T-helper 2 cell treated with Interferon-gamma antibody and Interleukin-4, amounts not matched to agents 5 μg/mL and 100 μg/mL, for 36 hours (primary cell): ENCODE results near the gene ZNF839.

Experiments
- DNase-seq: peaks from one replicate; pipeline ENCODE4 v3.0.0; 2021; ENCODE audit warnings: low spot score
- H3K27ac Mint-ChIP-seq: one replicate; pipeline ENCODE4 v1.8.0; 2021; ENCODE audit warnings: mild to moderate bottlenecking, mixed read lengths
- H3K27me3 Mint-ChIP-seq: one replicate; pipeline ENCODE4 v1.8.0; 2021; ENCODE audit warnings: low read depth, mixed read lengths
- H3K36me3 Mint-ChIP-seq: one replicate; pipeline ENCODE4 v1.8.0; 2021; ENCODE audit warnings: low read depth, mixed read lengths
- H3K4me1 Mint-ChIP-seq: one replicate; pipeline ENCODE4 v1.8.0; 2021; ENCODE audit warnings: low read depth, mixed read lengths
- H3K4me3 Mint-ChIP-seq: one replicate; pipeline ENCODE4 v1.8.0; 2022; ENCODE audit warnings: mild to moderate bottlenecking, moderate library complexity, mixed read lengths
- H3K9me3 Mint-ChIP-seq: one replicate; pipeline ENCODE4 v1.8.0; 2021; ENCODE audit warnings: mixed read lengths

Gene ZNF839

DNA sequence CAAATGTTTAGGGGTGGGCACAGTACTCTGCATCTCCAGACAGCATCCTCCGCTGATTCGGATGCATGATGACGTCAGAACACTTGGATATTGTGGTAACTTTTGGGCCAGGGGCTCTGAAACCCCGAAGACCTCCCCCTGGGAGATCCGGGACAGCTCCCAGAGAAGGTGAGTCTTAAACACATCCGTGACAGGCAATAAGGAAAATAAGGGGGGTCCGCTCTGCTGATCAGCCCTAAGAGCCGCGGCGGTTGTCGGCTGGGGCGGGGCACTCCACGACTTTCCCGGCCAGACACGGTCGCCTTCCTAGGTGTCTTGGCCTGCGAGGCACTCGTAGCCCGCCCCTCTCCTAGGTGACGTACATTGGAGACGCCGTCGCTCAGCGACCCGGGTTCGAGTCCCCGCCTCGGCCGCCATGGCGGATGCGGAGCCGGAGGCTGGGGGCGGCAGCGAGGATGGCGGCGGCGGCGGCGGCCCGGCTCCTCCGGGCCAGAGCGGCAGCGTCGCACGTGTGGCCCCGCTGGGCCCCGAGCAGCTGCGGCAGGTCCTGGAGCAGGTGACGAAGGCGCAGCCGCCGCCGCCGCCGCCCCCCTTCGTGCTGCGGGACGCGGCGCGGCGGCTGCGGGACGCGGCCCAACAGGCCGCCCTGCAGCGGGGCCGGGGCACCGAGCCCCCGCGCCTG lies at the start of gene ZNF839:
TSS of gene ZNF839 (plus strand) at position 396 of the 682 bp plus-strand sequence. CDS start at position 416, 20 bp downstream.
- Mint-ChIP-seq H3K4me3 (peak within 1 kb of the TSS; percentile 95), H3K36me3 (peaks cover 4% of the 10 kb centered on the region), H3K4me1 (peaks cover 42% of the 10 kb centered on the region), H3K27me3 (no peaks in the 10 kb centered on the region), H3K9me3 (no peaks in the 10 kb centered on the region), H3K27ac (peak within 1 kb of the TSS; percentile 98)
- DNase-seq = peak; percentile 91

DNA sequence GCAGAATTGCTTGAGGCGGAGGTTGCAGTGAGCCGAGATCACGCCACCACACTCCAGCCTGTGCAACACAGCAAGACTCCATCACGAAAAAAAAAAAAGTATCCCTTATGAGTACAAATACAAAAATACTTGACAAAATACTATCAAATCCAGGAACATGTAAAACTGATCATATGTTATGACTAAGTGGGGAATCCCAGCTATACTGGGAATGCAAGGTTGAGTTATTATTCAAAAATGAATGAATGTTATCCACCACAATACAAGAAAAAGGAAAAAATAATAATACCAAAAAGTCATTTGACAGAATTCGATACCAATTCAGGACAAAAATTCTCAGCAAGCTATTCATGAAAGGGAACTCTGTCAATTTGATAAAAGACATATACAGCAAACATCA lies 47.2 kb upstream of the ZNF839 start:
- H3K36me3 Mint-ChIP-seq = no peaks in the 10 kb centered on the region
- no peaks in the 10 kb centered on the region for H3K27me3 Mint-ChIP-seq
- H3K27ac Mint-ChIP-seq = no peak overlapping the region
- no peaks in the 10 kb centered on the region for H3K4me1 Mint-ChIP-seq
- no peaks in the 10 kb centered on the region for H3K9me3 Mint-ChIP-seq
- no peak overlapping the region for H3K4me3 Mint-ChIP-seq
- no peak for DNase-seq

DNA sequence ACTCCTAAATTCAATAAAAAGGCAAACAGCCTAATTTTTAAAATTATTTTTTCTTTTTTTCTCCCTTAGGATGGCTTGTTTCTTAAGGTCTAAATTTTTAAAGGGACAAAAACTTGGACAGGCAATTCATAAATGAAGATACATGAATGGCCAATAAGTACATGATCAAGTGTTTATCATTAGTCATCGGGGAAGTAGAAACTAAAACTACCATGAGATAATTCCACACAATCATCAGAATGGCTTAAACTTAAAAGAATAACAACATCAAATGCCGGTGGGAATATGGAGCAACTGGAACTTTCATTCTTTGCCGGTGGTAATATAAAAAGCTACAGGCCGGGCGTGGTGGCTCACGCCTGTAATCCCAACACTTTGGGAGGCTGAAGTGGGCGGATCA lies 43.7 kb upstream of the ZNF839 start:
- Mint-ChIP-seq H3K27me3 (no peaks in the 10 kb centered on the region), H3K27ac (no peak overlapping the region), H3K9me3 (no peaks in the 10 kb centered on the region), H3K4me1 (no peaks in the 10 kb centered on the region), H3K4me3 (no peak overlapping the region), H3K36me3 (no peaks in the 10 kb centered on the region)
- no peak for DNase-seq

DNA sequence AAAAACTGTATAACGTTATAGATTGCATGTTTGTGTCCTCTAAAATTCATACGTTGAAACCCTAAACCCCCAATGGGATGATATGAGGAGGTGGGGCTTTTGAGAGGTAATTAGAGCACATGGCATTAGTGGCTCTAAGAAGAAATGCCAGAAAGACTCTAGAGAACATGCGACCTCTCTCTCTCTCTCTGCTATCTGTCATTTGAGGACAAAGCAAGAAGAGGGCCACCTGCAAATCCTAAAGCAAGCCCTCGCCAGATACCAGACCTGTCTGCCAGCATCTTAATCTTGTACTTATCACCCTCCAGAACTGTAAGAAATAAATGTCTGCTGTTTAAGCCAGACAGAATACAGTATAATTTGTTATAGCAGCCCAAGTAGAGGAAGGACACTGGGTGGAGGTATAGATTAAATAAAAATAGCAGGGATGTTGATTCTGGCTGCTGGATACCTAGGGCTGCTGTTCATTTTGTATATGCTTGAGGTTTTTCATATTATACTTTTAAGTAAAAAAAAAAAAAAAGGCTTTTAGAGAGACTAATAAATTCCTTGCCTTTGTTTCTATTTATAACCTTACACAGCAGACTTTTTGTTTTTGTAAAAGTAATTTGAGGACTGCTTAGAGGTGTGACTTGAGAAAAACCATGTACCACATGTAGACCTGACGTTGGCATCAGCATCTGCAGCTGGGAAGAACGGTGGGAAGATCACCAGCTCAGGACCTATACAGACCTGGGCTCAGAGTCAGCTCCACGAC lies 41.5 kb upstream of the ZNF839 start:
- Mint-ChIP-seq H3K27ac (no peak overlapping the region), H3K4me3 (no peak overlapping the region), H3K4me1 (no peaks in the 10 kb centered on the region), H3K36me3 (no peaks in the 10 kb centered on the region), H3K9me3 (no peaks in the 10 kb centered on the region), H3K27me3 (no peaks in the 10 kb centered on the region)
- no peak for DNase-seq

DNA sequence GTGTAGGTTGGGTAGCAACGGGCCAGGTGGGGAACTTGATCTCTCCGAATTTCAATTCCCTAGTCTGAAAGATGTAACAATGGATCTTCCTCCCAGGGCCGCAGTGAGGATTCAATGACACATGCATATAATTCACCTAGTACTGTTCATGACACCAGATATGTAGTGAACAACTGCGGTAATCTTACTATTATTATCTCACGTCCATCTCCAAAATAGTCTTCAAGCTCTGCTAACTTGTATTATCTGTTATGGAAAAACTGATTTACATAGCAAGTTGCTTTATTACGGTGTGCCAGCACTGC lies 41.0 kb upstream of the ZNF839 start:
- Mint-ChIP-seq H3K27ac (no peak overlapping the region), H3K4me1 (no peaks in the 10 kb centered on the region), H3K9me3 (no peaks in the 10 kb centered on the region), H3K27me3 (no peaks in the 10 kb centered on the region), H3K4me3 (no peak overlapping the region), H3K36me3 (no peaks in the 10 kb centered on the region)
- no peak for DNase-seq

DNA sequence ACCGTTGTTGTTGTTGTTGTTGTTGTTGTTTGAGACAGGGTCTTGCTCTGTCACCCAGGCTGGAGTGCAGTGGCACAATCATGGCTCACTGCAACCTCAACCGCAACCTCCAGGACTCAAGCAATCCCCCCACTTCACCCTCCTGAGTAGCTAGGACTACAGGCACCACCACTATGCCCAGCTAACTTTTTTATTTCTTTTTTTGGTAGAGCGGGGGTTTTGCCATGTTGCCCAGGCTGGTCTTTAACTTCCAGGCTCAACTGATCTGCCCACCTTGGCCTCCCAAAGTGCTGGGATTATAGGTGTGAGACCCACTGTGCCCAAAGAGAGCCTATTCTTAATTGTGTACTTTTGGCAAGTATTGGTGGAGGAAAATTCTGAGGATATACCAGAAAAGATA lies 40.3 kb upstream of the ZNF839 start:
- no peaks in the 10 kb centered on the region for H3K4me1 Mint-ChIP-seq
- no peaks in the 10 kb centered on the region for H3K27me3 Mint-ChIP-seq
- H3K27ac Mint-ChIP-seq = no peak overlapping the region
- H3K9me3 Mint-ChIP-seq = no peaks in the 10 kb centered on the region
- DNase-seq = no peak
- H3K4me3 Mint-ChIP-seq = no peak overlapping the region
- no peaks in the 10 kb centered on the region for H3K36me3 Mint-ChIP-seq

DNA sequence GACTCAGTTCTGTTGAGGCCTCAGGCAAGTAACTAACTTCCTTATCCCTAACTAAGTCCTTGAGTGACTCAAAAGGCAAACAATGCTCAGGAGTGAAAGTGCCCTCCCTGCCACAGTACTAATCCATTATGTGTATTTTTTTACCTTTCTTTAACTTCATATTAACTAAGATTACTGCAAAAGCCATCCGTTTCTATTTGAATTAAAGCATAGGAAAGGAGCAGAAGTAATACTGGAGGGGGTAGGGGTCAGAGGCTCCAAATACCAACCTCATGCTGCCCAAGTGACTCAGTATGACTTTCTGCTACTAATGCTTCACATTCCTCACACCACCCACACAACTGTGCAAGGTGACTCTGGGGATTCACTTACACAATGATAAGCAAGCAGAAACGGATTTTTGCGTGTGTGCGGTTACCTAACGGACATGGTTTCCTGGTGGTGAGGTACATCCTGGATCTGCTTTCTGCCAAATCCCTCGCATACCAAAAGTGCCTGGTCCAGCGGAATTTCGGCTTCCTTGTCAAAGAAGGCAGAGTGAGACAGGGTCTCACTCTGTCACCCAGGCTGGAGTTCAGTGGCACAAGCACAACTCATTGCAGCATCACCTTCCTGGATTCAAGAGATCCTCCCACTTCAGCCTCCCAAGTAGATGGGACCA lies 39.7 kb upstream of the ZNF839 start:
- no peaks in the 10 kb centered on the region for H3K4me1 Mint-ChIP-seq
- H3K4me3 Mint-ChIP-seq = no peak overlapping the region
- H3K27ac Mint-ChIP-seq = no peak overlapping the region
- H3K27me3 Mint-ChIP-seq = no peaks in the 10 kb centered on the region
- H3K9me3 Mint-ChIP-seq = no peaks in the 10 kb centered on the region
- H3K36me3 Mint-ChIP-seq = no peaks in the 10 kb centered on the region
- no peak for DNase-seq

DNA sequence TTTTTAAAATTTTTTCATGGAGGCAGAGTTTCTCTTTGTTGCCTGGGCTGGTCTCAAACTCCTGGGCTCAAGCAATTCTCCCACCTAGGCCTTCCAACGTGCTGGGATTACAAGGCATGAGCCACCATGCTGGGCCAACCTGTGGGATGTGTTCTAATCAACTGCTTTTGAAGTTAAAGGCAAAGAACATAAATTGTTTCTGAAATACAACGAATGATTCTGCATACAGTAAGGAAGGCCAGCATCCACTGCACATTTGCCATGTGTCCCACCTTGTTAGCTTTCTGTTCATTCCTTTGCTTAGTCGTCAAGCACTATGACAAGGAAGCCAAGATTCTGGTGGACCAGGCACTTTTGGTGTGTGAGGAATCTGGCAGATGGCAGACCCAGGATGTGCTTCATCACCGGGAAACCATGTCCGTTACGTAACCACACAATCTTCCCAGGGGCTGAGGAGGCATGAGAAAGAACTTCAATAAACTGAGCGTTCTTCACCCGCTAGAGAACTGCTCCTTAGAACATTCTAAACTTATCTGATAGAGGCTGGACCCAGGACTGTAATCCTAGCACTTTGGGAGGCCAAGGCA lies 39.1 kb upstream of the ZNF839 start:
- H3K4me1 Mint-ChIP-seq = no peaks in the 10 kb centered on the region
- no peaks in the 10 kb centered on the region for H3K36me3 Mint-ChIP-seq
- no peak overlapping the region for H3K27ac Mint-ChIP-seq
- no peak overlapping the region for H3K4me3 Mint-ChIP-seq
- H3K27me3 Mint-ChIP-seq = no peaks in the 10 kb centered on the region
- DNase-seq = no peak
- no peaks in the 10 kb centered on the region for H3K9me3 Mint-ChIP-seq

DNA sequence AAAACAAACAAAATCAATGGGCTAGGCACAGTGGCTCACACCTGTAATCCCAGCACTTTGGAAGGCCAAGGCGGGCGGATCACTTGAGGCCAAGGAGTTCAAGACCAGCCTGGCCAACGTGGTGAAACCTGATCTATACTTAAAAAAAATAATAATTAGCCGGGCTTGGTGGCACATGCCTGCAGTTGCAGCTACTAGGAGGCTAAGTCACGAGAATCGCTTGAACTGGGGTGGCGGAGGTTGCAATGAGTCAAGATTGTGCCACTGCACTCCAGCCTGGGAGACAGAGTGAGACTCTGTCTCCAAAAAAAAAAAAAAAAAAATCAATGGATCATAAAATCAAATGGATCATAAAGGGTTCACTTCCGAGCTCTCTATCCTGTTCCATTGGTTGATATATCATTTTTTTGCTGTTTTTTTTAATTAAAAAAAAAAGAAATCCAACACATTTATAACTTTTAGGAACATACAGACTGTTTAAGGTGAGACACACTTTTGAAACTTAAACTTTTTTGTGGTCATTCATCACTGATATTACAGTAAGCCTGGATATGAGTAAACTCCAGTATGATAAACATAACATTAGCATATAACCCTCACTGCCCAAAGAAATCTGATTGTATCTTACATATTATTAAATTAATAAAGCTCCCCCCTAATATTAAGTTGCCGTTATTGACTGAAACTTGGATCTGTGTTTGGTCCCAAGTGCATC lies 36.6 kb upstream of the ZNF839 start:
- H3K9me3 Mint-ChIP-seq = no peaks in the 10 kb centered on the region
- H3K4me1 Mint-ChIP-seq = no peaks in the 10 kb centered on the region
- no peak for DNase-seq
- no peaks in the 10 kb centered on the region for H3K36me3 Mint-ChIP-seq
- H3K27me3 Mint-ChIP-seq = no peaks in the 10 kb centered on the region
- H3K27ac Mint-ChIP-seq = no peak overlapping the region
- H3K4me3 Mint-ChIP-seq = no peak overlapping the region

DNA sequence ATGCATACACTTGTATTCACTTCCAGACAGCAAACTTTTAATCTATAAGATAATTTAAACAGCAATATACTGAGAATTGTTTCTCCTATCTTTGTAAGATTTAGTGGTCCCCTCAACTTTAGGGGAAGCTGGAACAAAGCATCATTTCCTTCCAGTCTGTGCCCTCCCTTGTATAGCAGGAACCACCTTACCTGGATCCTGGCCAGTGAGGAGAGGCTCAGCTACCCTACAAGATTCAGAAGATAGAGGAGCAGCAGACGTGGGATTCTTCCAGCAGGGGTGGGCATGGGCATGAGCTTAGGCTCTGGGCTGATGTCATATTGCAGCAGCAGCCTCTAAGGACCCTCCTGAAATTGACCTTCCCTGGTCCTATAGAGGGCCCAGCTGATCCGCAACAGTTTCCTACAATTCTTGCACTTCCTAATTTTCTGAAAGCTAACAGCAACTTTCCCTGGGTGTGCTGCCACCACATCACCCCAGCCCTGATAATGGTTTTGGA lies 35.9 kb upstream of the ZNF839 start:
- no peak for DNase-seq

DNA sequence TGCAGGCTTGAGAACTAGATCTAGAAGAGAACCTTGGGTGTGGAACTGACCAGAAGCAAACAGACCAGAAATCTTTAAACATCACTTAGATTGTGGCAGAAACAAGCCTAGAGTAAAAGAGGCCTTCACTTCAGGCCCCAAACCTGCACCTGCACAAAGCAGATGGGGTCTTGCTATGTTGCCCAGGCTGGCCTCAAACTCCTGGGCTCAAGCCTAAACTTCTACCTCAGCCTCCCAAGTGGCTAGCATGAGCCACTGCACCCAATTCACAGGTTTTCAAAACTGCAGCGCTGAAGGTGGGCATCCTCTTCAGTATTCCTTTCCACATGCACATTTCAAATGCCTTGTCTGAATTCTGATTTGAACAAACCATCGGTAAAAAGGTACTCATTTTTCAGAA lies 34.4 kb upstream of the ZNF839 start:
- H3K4me3 Mint-ChIP-seq = no peak overlapping the region
- H3K27me3 Mint-ChIP-seq = no peaks in the 10 kb centered on the region
- DNase-seq = no peak
- no peaks in the 10 kb centered on the region for H3K4me1 Mint-ChIP-seq
- H3K9me3 Mint-ChIP-seq = no peaks in the 10 kb centered on the region
- H3K27ac Mint-ChIP-seq = no peak overlapping the region
- H3K36me3 Mint-ChIP-seq = no peaks in the 10 kb centered on the region

More for the DNA sequence above, 35.9 kb upstream of the ZNF839 start:
- Mint-ChIP-seq H3K9me3 (no peaks in the 10 kb centered on the region), H3K4me3 (no peak overlapping the region), H3K27ac (no peak overlapping the region), H3K4me1 (no peaks in the 10 kb centered on the region), H3K36me3 (no peaks in the 10 kb centered on the region), H3K27me3 (no peaks in the 10 kb centered on the region)

DNA sequence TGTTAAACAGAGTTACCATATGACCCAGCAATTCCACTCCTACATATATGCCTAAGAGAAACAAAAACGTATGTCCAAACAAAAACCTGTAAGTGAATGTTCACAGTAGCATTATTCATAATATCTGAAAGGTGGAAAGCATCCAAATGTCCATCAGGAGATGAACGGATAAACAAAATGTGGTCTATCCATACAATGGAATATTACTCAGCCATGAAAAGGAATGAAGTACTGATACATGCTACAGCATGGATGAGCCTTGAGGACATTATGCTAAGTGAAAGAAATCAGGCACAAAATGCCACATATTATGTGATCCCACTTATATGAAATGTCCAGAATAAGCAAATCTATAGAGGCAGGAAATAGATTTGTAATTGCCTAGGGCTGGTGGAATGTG lies 31.4 kb upstream of the ZNF839 start:
- Mint-ChIP-seq H3K36me3 (no peaks in the 10 kb centered on the region), H3K4me3 (no peak overlapping the region), H3K27ac (no peak overlapping the region), H3K4me1 (no peaks in the 10 kb centered on the region), H3K27me3 (no peaks in the 10 kb centered on the region), H3K9me3 (no peaks in the 10 kb centered on the region)
- no peak for DNase-seq

DNA sequence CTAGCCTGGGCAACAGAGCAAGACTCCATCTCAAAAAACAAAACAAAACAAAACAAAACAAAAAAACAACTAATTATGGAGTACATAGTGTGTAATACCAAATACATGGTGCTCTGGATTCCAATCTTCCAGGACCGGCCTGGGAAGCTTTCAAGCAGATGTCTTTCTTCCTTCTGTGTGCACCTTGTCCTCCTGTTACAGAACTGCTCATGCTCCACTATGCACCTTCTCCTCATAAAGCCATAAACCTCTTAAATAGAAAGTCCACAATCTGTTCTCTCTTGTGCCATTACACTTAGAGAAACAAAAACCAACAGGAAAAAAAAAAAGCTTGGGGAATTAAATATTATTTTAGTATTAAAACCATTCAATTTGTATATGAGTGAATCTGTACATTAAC lies 27.1 kb upstream of the ZNF839 start:
- no peaks in the 10 kb centered on the region for H3K36me3 Mint-ChIP-seq
- DNase-seq = no peak
- H3K27me3 Mint-ChIP-seq = peaks cover 3% of the 10 kb centered on the region
- H3K9me3 Mint-ChIP-seq = no peaks in the 10 kb centered on the region
- H3K4me1 Mint-ChIP-seq = no peaks in the 10 kb centered on the region
- H3K27ac Mint-ChIP-seq = no peak overlapping the region
- H3K4me3 Mint-ChIP-seq = no peak overlapping the region

DNA sequence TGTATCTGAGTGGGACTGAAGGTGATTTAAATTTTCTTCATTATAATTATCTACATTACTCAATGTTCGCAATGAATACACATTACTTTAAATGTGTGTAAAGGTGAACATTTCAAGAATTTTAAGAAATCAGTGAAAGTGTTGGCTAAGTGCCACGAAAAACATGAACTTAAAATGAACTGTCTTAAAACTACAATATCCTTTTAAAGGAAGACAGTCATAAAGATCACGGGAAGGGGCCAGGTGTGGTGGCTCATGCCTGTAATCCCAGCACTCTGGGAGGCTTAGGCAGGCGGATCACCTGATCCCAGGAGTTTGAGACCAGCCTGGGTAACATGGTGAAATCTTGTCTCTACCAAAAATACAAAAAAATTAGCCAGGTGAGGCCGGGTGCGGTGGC lies 25.8 kb upstream of the ZNF839 start:
- DNase-seq = no peak
- Mint-ChIP-seq H3K4me3 (no peak overlapping the region), H3K27ac (no peak overlapping the region), H3K36me3 (no peaks in the 10 kb centered on the region), H3K9me3 (no peaks in the 10 kb centered on the region), H3K4me1 (no peaks in the 10 kb centered on the region), H3K27me3 (peaks cover 4% of the 10 kb centered on the region)
